ENCODE measurements around the gene PRTG. TPM values are rescaled to one million over a fixed set of nuclear protein-coding genes. Genes with fewer than 3 reads are reported as not detected.

PRTG gene
- total and polyA plus RNA-seq, 2 of the 13 experiments (the other 11 are each of a cell fraction or from before 2014, with no cell fraction given): 13.2 to 22.3 TPM

DNA sequence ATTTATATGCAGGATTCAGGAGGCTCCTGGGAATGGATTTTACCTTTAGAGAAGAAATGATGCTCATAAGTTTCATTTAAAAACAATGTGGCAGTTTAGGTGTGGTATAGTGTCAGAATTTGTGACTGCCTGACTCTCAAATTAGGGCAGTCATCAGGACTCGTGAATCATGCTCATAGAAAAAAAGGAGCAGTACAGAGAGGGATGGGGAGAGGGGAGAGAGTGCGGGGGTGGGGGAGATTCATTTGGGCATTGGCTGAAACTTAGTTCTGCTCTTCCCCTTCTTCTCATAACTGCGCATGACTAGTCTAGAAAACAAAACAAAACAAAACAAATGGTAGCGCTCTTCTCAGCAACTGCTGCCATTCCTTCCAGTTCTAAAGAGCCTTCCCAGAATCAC, 44.3 kb downstream of the PRTG start:
- CTCF ChIA-PET (ENCODE audit: low intra/inter-chr PET ratio, low total read pairs): no interaction called here
- no peak for DNase-seq (ENCODE audit: low spot score)
- Histone ChIP-seq H3K4me1 (ENCODE audit: insufficient read depth, low read length) (no peaks in the 10 kb centered on the region), H3K9me3 (ENCODE audit: low read length) (no peaks in the 10 kb centered on the region), H3K36me3 (replicated peaks in 1 of 2; ENCODE audit: control insufficient read depth in 1 of 2, insufficient read depth in 2 of 2, low read length in 2 of 2) (no peaks in the 10 kb centered on the region), H4K20me1 (ENCODE audit: insufficient read depth, low read length) (no peaks in the 10 kb centered on the region), H3K27me3 (ENCODE audit: control insufficient read depth in 1 of 2, insufficient read depth in 2 of 2, low read length in 2 of 2) (no peaks in the 10 kb centered on the region), H3K4me2 (ENCODE audit: low read depth, low read length) (no peak overlapping the region), H3K79me2 (ENCODE audit: insufficient read depth, low read length) (peaks cover 11% of the 10 kb centered on the region), H2AFZ (ENCODE audit: low read length) (no peak overlapping the region), H3K9ac (ENCODE audit: insufficient read depth, low read depth, low read length) (no peak overlapping the region), H3K4me3 (replicated peaks in 1 of 3; ENCODE audit: insufficient read depth in 1 of 3, low read depth in 2 of 3, low read length in 3 of 3) (no peak overlapping the region), H3K27ac (ENCODE audit: extremely low read length, insufficient read depth, low read length) (no peak overlapping the region)
- no peak for FAIRE-seq
- POLR2A ChIA-PET: no interaction called here
- in situ Hi-C loops (cut with HindIII; ENCODE audit: extremely low pct_ligation_motif_present, low pct_unique_long_range_greater_than_20kb): no loop called here
- no peak for TF ChIP-seq ZNF501 (CRISPR knock-in tag; IDR thresholded peaks at IDR 0.05)
- TF ChIP-seq ZFX (CRISPR knock-in tag; IDR thresholded peaks at IDR 0.05; ENCODE audit: low read depth): no peak
- no peak for TF ChIP-seq ZNF160 (CRISPR knock-in tag; IDR thresholded peaks at IDR 0.05)
- no peak for TF ChIP-seq ZNF878 (CRISPR knock-in tag; IDR thresholded peaks at IDR 0.05)
- intact Hi-C loops (cut with micrococcal nuclease; ENCODE audit: unreplicated experiment): no loop called here
- WGBS (ENCODE audit: low lambda C conversion rate): 85% methylated on average over 4 of the region's 4 CpGs
- BruUV-seq (replicated peaks): no TSS peak
- no peak for ATAC-seq

DNA sequence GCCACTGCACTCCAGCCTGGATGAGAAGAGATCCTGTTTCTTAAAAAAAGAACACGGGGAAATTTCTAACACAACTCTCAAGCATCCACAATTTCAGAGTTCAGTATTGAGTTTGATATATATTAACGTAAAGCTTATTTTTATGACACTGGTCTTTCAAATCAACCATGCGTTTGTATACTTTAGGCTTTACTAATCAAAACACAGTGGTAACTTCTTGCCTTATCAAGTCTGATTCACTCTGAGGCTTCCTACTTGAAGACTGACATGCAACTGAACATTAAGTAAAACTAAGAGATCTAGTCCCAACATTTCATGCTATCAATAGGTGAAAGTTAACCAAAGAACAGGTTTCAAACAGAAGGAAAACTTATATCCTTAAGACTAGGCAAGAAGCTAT, 46.7 kb downstream of the PRTG start:
- H3K9me3 ChIP-seq (ENCODE audit: low read length): no peaks in the 10 kb centered on the region
- H3K27me3 ChIP-seq (ENCODE audit: control insufficient read depth in 1 of 2, insufficient read depth in 2 of 2, low read length in 2 of 2): no peaks in the 10 kb centered on the region
- FAIRE-seq: no peak
- ChIA-PET CTCF (ENCODE audit: low intra/inter-chr PET ratio, low total read pairs) (no interaction called here), POLR2A (no interaction called here)
- no peak overlapping the region for H3K4me3 ChIP-seq (replicated peaks in 1 of 3; ENCODE audit: insufficient read depth in 1 of 3, low read depth in 2 of 3, low read length in 3 of 3)
- no TSS peak for BruUV-seq (replicated peaks)
- intact Hi-C loops (cut with micrococcal nuclease; ENCODE audit: unreplicated experiment): no loop called here
- no peaks in the 10 kb centered on the region for H3K36me3 ChIP-seq (replicated peaks in 1 of 2; ENCODE audit: control insufficient read depth in 1 of 2, insufficient read depth in 2 of 2, low read length in 2 of 2)
- H3K4me2 ChIP-seq (ENCODE audit: low read depth, low read length): no peak overlapping the region
- 93% methylated on average over 3 of the region's 3 CpGs for WGBS (ENCODE audit: low lambda C conversion rate)
- no peak overlapping the region for H2AFZ ChIP-seq (ENCODE audit: low read length)
- no peak for DNase-seq (ENCODE audit: low spot score)
- H3K4me1 ChIP-seq (ENCODE audit: insufficient read depth, low read length): no peaks in the 10 kb centered on the region
- H3K27ac ChIP-seq (ENCODE audit: extremely low read length, insufficient read depth, low read length): no peak overlapping the region
- in situ Hi-C loops (cut with HindIII; ENCODE audit: extremely low pct_ligation_motif_present, low pct_unique_long_range_greater_than_20kb): no loop called here
- no peak for ATAC-seq
- no peaks in the 10 kb centered on the region for H4K20me1 ChIP-seq (ENCODE audit: insufficient read depth, low read length)
- H3K9ac ChIP-seq (ENCODE audit: insufficient read depth, low read depth, low read length): no peak overlapping the region
- peaks cover 8% of the 10 kb centered on the region for H3K79me2 ChIP-seq (ENCODE audit: insufficient read depth, low read length)
- TF ChIP-seq ZNF263 (CRISPR knock-in tag; IDR thresholded peaks at IDR 0.05) (no peak), HMG20B (CRISPR knock-in tag; conservative IDR thresholded peaks at IDR 0.05) (no peak), YEATS2 (CRISPR knock-in tag; IDR thresholded peaks at IDR 0.05; ENCODE audit: borderline replicate concordance) (no peak), KDM1A (CRISPR knock-in tag; IDR thresholded peaks at IDR 0.05) (no peak)
- TF ChIP-seq, protein P1, sequence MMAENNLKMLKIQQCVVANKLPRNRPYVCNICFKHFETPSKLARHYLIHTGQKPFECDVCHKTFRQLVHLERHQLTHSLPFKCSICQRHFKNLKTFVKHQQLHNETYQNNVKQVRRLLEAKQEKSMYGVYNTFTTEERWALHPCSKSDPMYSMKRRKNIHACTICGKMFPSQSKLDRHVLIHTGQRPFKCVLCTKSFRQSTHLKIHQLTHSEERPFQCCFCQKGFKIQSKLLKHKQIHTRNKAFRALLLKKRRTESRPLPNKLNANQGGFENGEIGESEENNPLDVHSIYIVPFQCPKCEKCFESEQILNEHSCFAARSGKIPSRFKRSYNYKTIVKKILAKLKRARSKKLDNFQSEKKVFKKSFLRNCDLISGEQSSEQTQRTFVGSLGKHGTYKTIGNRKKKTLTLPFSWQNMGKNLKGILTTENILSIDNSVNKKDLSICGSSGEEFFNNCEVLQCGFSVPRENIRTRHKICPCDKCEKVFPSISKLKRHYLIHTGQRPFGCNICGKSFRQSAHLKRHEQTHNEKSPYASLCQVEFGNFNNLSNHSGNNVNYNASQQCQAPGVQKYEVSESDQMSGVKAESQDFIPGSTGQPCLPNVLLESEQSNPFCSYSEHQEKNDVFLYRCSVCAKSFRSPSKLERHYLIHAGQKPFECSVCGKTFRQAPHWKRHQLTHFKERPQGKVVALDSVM (CRISPR knock-in tag; IDR thresholded peaks at IDR 0.05): no peak
- TF ChIP-seq, protein P2, sequence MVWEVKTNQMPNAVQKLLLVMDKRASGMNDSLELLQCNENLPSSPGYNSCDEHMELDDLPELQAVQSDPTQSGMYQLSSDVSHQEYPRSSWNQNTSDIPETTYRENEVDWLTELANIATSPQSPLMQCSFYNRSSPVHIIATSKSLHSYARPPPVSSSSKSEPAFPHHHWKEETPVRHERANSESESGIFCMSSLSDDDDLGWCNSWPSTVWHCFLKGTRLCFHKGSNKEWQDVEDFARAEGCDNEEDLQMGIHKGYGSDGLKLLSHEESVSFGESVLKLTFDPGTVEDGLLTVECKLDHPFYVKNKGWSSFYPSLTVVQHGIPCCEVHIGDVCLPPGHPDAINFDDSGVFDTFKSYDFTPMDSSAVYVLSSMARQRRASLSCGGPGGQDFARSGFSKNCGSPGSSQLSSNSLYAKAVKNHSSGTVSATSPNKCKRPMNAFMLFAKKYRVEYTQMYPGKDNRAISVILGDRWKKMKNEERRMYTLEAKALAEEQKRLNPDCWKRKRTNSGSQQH (CRISPR knock-in tag; IDR thresholded peaks at IDR 0.05; ENCODE audit: low read depth): no peak
- TF ChIP-seq, protein P3, sequence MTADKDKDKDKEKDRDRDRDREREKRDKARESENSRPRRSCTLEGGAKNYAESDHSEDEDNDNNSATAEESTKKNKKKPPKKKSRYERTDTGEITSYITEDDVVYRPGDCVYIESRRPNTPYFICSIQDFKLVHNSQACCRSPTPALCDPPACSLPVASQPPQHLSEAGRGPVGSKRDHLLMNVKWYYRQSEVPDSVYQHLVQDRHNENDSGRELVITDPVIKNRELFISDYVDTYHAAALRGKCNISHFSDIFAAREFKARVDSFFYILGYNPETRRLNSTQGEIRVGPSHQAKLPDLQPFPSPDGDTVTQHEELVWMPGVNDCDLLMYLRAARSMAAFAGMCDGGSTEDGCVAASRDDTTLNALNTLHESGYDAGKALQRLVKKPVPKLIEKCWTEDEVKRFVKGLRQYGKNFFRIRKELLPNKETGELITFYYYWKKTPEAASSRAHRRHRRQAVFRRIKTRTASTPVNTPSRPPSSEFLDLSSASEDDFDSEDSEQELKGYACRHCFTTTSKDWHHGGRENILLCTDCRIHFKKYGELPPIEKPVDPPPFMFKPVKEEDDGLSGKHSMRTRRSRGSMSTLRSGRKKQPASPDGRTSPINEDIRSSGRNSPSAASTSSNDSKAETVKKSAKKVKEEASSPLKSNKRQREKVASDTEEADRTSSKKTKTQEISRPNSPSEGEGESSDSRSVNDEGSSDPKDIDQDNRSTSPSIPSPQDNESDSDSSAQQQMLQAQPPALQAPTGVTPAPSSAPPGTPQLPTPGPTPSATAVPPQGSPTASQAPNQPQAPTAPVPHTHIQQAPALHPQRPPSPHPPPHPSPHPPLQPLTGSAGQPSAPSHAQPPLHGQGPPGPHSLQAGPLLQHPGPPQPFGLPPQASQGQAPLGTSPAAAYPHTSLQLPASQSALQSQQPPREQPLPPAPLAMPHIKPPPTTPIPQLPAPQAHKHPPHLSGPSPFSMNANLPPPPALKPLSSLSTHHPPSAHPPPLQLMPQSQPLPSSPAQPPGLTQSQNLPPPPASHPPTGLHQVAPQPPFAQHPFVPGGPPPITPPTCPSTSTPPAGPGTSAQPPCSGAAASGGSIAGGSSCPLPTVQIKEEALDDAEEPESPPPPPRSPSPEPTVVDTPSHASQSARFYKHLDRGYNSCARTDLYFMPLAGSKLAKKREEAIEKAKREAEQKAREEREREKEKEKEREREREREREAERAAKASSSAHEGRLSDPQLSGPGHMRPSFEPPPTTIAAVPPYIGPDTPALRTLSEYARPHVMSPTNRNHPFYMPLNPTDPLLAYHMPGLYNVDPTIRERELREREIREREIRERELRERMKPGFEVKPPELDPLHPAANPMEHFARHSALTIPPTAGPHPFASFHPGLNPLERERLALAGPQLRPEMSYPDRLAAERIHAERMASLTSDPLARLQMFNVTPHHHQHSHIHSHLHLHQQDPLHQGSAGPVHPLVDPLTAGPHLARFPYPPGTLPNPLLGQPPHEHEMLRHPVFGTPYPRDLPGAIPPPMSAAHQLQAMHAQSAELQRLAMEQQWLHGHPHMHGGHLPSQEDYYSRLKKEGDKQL (CRISPR knock-in tag; IDR thresholded peaks at IDR 0.05; ENCODE audit: low read depth): no peak

Measured in HepG2 (cell line).